Measurements from ENCODE around the gene GRHL1.
"Not testable (repeated sequence)": the region's sequence is repeated elsewhere in the genome, so short reads cannot be mapped to it uniquely, and the experiment has no call there.

Gene GRHL1

GRCh38 chr2:10029875-10030223 is 78.4 kb downstream of the GRHL1 start:
- no peak for DNase-seq (ENCODE audit: low read depth)
- TF ChIP-seq CTCF (conservative IDR thresholded peaks at IDR 0.05; ENCODE audit: control insufficient read depth, insufficient read depth, low read depth, low read length), result no peak
- H3K4me3 ChIP-seq (ENCODE audit: control insufficient read depth, low read depth, low read length), result no peak overlapping the region

- no peak for TF ChIP-seq CTCF (conservative IDR thresholded peaks at IDR 0.05; ENCODE audit: control insufficient read depth, insufficient read depth, low read depth, low read length)
- H3K4me3 ChIP-seq (ENCODE audit: control insufficient read depth, low read depth, low read length), result no peak overlapping the region
- no peak for DNase-seq (ENCODE audit: low read depth)
Measured at GRCh38 chr2:10030311-10030736, 78.8 kb downstream of the GRHL1 start.

GRCh38 chr2:10030798-10031197 is 79.3 kb downstream of the GRHL1 start:
- not testable (repeated sequence) for DNase-seq (ENCODE audit: low read depth); H3K4me3 ChIP-seq (ENCODE audit: control insufficient read depth, low read depth, low read length)

- DNase-seq (ENCODE audit: low read depth), result no peak
- no peak for TF ChIP-seq CTCF (conservative IDR thresholded peaks at IDR 0.05; ENCODE audit: control insufficient read depth, insufficient read depth, low read depth, low read length)
- H3K4me3 ChIP-seq (ENCODE audit: control insufficient read depth, low read depth, low read length), result no peak overlapping the region
Measured at GRCh38 chr2:10031886-10032745, 80.6 kb downstream of the GRHL1 start.

GRCh38 chr2:10032746-10033105 is 81.2 kb downstream of the GRHL1 start:
- no peak for TF ChIP-seq CTCF (conservative IDR thresholded peaks at IDR 0.05; ENCODE audit: control insufficient read depth, insufficient read depth, low read depth, low read length)
- DNase-seq (ENCODE audit: low read depth), result no peak
- H3K4me3 ChIP-seq (ENCODE audit: control insufficient read depth, low read depth, low read length), result no peak overlapping the region

GRCh38 chr2:10033251-10034006 is 81.9 kb downstream of the GRHL1 start:
- no peak overlapping the region for H3K4me3 ChIP-seq (ENCODE audit: control insufficient read depth, low read depth, low read length)
- no peak for TF ChIP-seq CTCF (conservative IDR thresholded peaks at IDR 0.05; ENCODE audit: control insufficient read depth, insufficient read depth, low read depth, low read length)
- DNase-seq (ENCODE audit: low read depth), result no peak

GRCh38 chr2:10034333-10035052 is 83.0 kb downstream of the GRHL1 start:
- no peak overlapping the region for H3K4me3 ChIP-seq (ENCODE audit: control insufficient read depth, low read depth, low read length)
- no peak for DNase-seq (ENCODE audit: low read depth)
- no peak for TF ChIP-seq CTCF (conservative IDR thresholded peaks at IDR 0.05; ENCODE audit: control insufficient read depth, insufficient read depth, low read depth, low read length)

All from fibroblast of mammary gland (primary cell).